ENCODE results near the gene LDHAL6B.

- TF ChIP-seq SPI1 (IDR thresholded peaks at IDR 0.05; ENCODE audit: borderline replicate concordance, low read depth) (no peak), CTCF (IDR thresholded peaks at IDR 0.05; ENCODE audit: insufficient read depth, low read length) (peak; percentile 68)
Observed at GRCh38 chr15:59174835-59175831, 31.5 kb upstream of the LDHAL6B start.

All from HL-60 (cell line).